Brain microvascular endothelial cell (primary cell): Measurements from ENCODE around the gene PCGF5.

Source experiments
- DNase-seq: peaks from one replicate; pipeline ENCODE4 v3.0.0-alpha.2; 2020
- H3K27ac ChIP-seq: fragments of 250-450 bp; sonication (Bioruptor Pico); 2 replicates; pipeline ENCODE4 v1.5.1; 2020; ENCODE audit warnings: mild to moderate bottlenecking, moderate library complexity
- H3K27me3 ChIP-seq: fragments of 250-450 bp; sonication (Bioruptor Pico); replicated peaks from 2 replicates; pipeline ENCODE4 v1.5.1; 2020; ENCODE audit warnings: mild to moderate bottlenecking
- H3K36me3 ChIP-seq: fragments of 250-450 bp; sonication (Bioruptor Pico); replicated peaks from 2 replicates; pipeline ENCODE4 v1.5.1; 2020; ENCODE audit warnings: mild to moderate bottlenecking
- H3K4me3 ChIP-seq: 2 replicates; pipeline ENCODE4 v1.5.1; 2011; ENCODE audit warnings: low read depth, mild to moderate bottlenecking, control low read depth, low read length, moderate library complexity
- CTCF ChIP-seq: IDR thresholded peaks from 2 replicates; pipeline ENCODE4 v1.5.1; 2011; ENCODE audit warnings: low read depth, mild to moderate bottlenecking, moderate library complexity, low read length, control low read depth, inconsistent platforms; ENCODE audit errors: missing control alignments
- in situ Hi-C: cut with HindIII; loops from 2 replicates; pipeline ENCODE4 v1.10.0; 2017; ENCODE audit warnings: low sequenced_read_pairs, low pct_ligation_motif_present

Gene PCGF5

GRCh38 chr10:91206427-91206826 lies 14.0 kb upstream of the PCGF5 start:
- no peak for DNase-seq
- in situ Hi-C loops: no loop called here
- H3K4me3 ChIP-seq: no peak overlapping the region
- H3K36me3 ChIP-seq: no peaks in the 10 kb centered on the region
- no peaks in the 10 kb centered on the region for H3K27me3 ChIP-seq
- no peak overlapping the region for H3K27ac ChIP-seq
- TF ChIP-seq CTCF: no peak

GRCh38 chr10:91206837-91207474 lies 13.5 kb upstream of the PCGF5 start:
- Histone ChIP-seq H3K4me3 (no peak overlapping the region), H3K36me3 (no peaks in the 10 kb centered on the region), H3K27ac (no peak overlapping the region), H3K27me3 (no peaks in the 10 kb centered on the region)
- DNase-seq: no peak
- no peak for TF ChIP-seq CTCF
- in situ Hi-C loops: no loop called here

DNA sequence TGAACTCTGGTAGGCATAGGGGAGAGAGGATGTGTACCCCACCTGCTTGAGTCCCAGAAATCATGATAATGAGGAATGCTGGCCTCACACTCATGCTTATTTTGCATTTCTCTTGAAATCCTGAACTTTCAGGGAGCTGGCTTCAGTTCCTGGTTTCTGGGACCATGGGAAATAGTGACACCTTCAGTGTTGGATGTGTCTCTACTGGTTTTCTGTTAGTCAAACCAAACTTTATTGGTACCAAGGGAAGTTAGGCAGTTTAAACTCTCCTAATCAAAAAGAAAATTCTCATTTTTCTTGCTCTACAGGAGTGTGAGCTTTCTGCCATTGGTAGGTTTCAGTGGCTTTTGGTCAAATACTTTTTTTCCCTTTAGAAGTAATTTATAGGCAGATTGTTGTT lies 11.8 kb upstream of the PCGF5 start:
- no peak for TF ChIP-seq CTCF
- in situ Hi-C loops: no loop called here
- Histone ChIP-seq H3K4me3 (no peak overlapping the region), H3K27me3 (no peaks in the 10 kb centered on the region), H3K27ac (no peak overlapping the region), H3K36me3 (no peaks in the 10 kb centered on the region)
- DNase-seq: no peak

DNA sequence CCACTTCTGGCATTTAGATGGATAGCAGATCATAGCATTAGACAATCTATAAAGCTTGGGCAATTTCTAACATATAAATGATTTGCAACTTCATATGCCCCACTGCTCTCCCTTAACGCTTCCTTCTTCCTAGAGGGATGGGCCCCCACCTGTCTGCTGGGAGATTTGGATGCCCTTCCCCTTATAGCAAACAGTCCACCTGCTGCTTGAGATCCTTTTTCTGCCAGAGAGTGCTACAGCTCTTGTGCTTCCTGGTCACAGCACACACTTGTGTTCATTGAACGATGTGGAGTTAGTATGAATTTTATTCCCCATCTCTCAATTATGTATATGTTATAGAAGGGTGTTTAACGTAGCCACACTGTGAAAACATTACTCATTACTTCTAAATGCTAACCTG lies 10.4 kb upstream of the PCGF5 start:
- Histone ChIP-seq H3K36me3 (no peaks in the 10 kb centered on the region), H3K27ac (no peak overlapping the region), H3K4me3 (no peak overlapping the region), H3K27me3 (no peaks in the 10 kb centered on the region)
- no peak for TF ChIP-seq CTCF
- no peak for DNase-seq
- in situ Hi-C loops: no loop called here

- in situ Hi-C loops: no loop called here
- Histone ChIP-seq H3K36me3 (no peaks in the 10 kb centered on the region), H3K27ac (no peak overlapping the region), H3K27me3 (no peaks in the 10 kb centered on the region), H3K4me3 (no peak overlapping the region)
- DNase-seq: no peak
- TF ChIP-seq CTCF: no peak
These were observed 10.0 kb upstream of the PCGF5 start for GRCh38 chr10:91210435-91210834.

- Histone ChIP-seq H3K36me3 (no peaks in the 10 kb centered on the region), H3K27ac (no peak overlapping the region), H3K27me3 (no peaks in the 10 kb centered on the region), H3K4me3 (no peak overlapping the region)
- no peak for TF ChIP-seq CTCF
- in situ Hi-C loops: no loop called here
- no peak for DNase-seq
These were observed 8.8 kb upstream of the PCGF5 start for GRCh38 chr10:91211675-91212074.
